Measurements from ENCODE around the gene KRTAP19-4. TPM values are rescaled to one million over a fixed set of nuclear protein-coding genes. Genes with fewer than 3 reads are reported as not detected.
"Not testable (repeated sequence)": the region's sequence is repeated elsewhere in the genome, so short reads cannot be mapped to it uniquely, and the experiment has no call there.

Gene KRTAP19-4, protein sequence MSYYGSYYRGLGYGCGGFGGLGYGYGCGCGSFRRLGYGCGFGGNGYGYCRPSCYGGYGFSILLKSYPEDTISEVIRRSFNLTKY
- not detected in 2 replicates for total RNA-seq (2012; rRNA removed)

DNA sequence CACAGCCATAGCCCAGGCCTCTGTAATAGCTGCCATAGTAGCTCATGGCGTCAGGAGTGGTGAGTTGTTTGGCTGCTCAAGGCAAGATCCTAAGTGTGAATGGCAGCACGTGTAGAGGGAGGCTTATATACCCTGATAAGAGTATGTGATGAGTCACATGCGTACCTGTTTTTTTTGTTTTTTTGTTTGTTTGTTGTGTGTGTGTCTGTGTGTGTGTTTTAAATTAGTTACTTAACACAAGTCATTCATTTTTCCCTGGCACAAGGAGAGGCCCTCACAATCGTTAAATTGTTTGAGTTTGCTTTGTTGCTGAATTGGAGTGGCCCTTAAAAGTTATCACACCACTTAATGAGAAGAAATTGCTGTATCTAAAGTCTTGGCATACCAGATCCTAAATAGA is at the start of gene KRTAP19-4:
Gene KRTAP19-4, minus strand, starts transcription at position 101 of the 400 bp plus-strand sequence. Its CDS starts 55 bp downstream, at position 46.
- no peak within 1 kb of the TSS for H3K4me2 ChIP-seq (ENCODE audit: low read length)
- H3K9me3 ChIP-seq (replicated peaks; ENCODE audit: low read length): peaks cover 4% of the 10 kb centered on the region
- H3K27me3 ChIP-seq (ENCODE audit: control insufficient read depth, insufficient read depth, low read length): no peaks in the 10 kb centered on the region
- H3K4me1 ChIP-seq (ENCODE audit: control insufficient read depth, insufficient read depth, low read length): no peaks in the 10 kb centered on the region
- H3K36me3 ChIP-seq (ENCODE audit: insufficient read depth, low read length): no peaks in the 10 kb centered on the region
- H3K9ac ChIP-seq (ENCODE audit: low read depth, low read length): no peak within 1 kb of the TSS
- H3K4me3 ChIP-seq (ENCODE audit: low read length): no peak within 1 kb of the TSS

DNA sequence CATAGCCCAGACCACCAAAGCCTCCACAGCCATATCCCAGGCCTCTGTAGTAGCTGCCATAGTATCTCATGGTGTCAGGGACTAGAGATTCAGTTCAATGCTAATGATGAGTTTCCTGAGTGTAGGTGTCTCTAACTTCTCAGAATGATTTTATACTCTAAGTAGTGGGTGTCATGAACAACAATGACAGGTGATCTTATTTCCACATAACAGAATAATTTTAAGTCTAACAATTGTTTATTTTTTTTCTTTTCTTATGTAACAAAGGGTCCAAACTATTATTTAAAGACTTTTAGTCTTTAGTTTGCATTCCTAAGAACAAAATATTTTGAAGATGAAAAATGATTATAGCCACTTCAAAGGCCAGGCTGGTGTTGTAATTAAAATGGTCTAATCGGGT is 44.8 kb upstream of the KRTAP19-4 start, which contains the start of gene KRTAP19-6:
Gene KRTAP19-6, minus strand, starts transcription at position 101 of the 400 bp plus-strand sequence. Its CDS starts 31 bp downstream, at position 70.
- no peaks in the 10 kb centered on the region for H3K4me1 ChIP-seq (ENCODE audit: control insufficient read depth, insufficient read depth, low read length)
- no peak within 1 kb of the TSS for H3K4me2 ChIP-seq (ENCODE audit: low read length)
- H3K9ac ChIP-seq (ENCODE audit: low read depth, low read length): no peak within 1 kb of the TSS
- H3K4me3 ChIP-seq (ENCODE audit: low read length): no peak within 1 kb of the TSS
- H3K9me3 ChIP-seq (replicated peaks; ENCODE audit: low read length): peaks cover 2% of the 10 kb centered on the region
- H3K27me3 ChIP-seq (ENCODE audit: control insufficient read depth, insufficient read depth, low read length): no peaks in the 10 kb centered on the region
- no peaks in the 10 kb centered on the region for H3K36me3 ChIP-seq (ENCODE audit: insufficient read depth, low read length)

DNA sequence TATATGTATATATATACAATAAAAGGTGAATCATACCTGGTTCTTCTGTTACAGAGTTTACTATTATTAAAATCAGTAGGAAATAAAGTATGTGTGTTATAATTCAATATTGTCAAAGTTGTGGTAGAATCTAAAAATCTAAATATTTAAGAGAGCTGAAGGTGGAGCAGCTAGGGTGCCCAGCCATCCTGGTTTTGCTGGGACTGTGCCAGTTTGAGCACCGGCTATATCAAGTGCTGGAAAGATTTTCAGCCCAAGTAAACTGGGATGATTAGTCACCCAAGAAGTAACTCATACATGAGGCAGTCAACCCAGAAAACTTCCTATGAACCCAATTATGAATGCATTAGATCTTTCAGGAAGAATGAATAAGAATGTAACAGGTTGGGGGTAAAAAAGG is 21.9 kb upstream of the KRTAP19-4 start:
- no peaks in the 10 kb centered on the region for H3K27me3 ChIP-seq (ENCODE audit: control insufficient read depth, insufficient read depth, low read length)
- no peak overlapping the region for H3K4me3 ChIP-seq (ENCODE audit: low read length)
- no peak overlapping the region for H3K9ac ChIP-seq (ENCODE audit: low read depth, low read length)
- no peaks in the 10 kb centered on the region for H3K9me3 ChIP-seq (replicated peaks; ENCODE audit: low read length)
- no peaks in the 10 kb centered on the region for H3K4me1 ChIP-seq (ENCODE audit: control insufficient read depth, insufficient read depth, low read length)
- H3K4me2 ChIP-seq (ENCODE audit: low read length): no peak overlapping the region
- H3K36me3 ChIP-seq (ENCODE audit: insufficient read depth, low read length): no peaks in the 10 kb centered on the region

DNA sequence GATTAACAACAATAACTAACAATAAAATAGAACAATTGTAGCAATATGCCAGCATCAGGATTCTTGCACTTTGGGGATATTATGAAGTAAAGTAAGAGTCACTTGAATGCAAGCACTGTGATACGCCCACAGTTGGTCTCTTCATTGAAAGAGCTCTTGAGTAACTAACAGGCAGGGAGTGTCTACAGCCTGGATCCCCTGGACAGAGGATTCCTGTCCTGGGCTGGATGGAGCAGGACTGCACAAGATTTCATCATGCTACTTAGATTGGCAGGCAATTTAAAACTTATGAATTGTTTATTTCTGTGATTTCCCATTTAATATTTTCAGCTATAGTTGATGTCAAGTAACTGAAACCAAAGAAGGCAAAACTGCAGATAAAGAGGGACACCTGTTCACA is 18.7 kb upstream of the KRTAP19-4 start:
- H3K4me3 ChIP-seq (ENCODE audit: low read length): no peak overlapping the region
- no peaks in the 10 kb centered on the region for H3K27me3 ChIP-seq (ENCODE audit: control insufficient read depth, insufficient read depth, low read length)
- H3K4me2 ChIP-seq (ENCODE audit: low read length): no peak overlapping the region
- no peaks in the 10 kb centered on the region for H3K4me1 ChIP-seq (ENCODE audit: control insufficient read depth, insufficient read depth, low read length)
- H3K9me3 ChIP-seq (replicated peaks; ENCODE audit: low read length): no peaks in the 10 kb centered on the region
- H3K36me3 ChIP-seq (ENCODE audit: insufficient read depth, low read length): no peaks in the 10 kb centered on the region
- H3K9ac ChIP-seq (ENCODE audit: low read depth, low read length): no peak overlapping the region

DNA sequence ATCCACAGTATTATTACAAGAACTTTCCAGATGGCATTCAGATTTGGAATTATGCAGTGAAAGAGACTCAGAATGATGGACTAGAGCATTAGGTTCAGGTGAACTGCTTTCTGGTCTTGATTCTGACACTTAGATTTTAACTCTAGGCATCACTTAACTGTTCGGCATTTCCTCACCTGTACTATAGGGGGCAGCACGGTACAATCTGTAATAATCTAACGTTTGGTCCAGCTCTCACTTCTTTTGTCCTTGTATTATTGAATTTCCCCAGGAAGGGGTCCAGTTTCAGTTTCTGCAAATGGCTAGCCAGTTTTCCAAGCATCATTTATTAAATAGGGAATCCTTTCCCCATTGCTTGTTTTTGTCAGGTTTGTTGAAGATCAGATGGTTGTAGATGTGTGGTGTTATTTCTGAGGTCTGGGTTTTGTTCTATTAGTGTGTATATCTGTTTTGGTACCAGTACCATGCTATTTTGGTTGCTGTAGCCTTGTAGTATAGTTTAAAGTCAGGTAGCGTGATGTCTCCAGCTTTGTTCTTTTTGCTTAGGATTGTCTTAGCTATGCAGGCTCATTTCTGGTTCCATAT is 8.7 kb upstream of the KRTAP19-4 start:
- not testable (repeated sequence) for H3K4me1 ChIP-seq (ENCODE audit: control insufficient read depth, insufficient read depth, low read length); H3K4me3 ChIP-seq (ENCODE audit: low read length); H3K36me3 ChIP-seq (ENCODE audit: insufficient read depth, low read length); H3K27me3 ChIP-seq (ENCODE audit: control insufficient read depth, insufficient read depth, low read length); H3K9me3 ChIP-seq (replicated peaks; ENCODE audit: low read length); H3K9ac ChIP-seq (ENCODE audit: low read depth, low read length); H3K4me2 ChIP-seq (ENCODE audit: low read length)

DNA sequence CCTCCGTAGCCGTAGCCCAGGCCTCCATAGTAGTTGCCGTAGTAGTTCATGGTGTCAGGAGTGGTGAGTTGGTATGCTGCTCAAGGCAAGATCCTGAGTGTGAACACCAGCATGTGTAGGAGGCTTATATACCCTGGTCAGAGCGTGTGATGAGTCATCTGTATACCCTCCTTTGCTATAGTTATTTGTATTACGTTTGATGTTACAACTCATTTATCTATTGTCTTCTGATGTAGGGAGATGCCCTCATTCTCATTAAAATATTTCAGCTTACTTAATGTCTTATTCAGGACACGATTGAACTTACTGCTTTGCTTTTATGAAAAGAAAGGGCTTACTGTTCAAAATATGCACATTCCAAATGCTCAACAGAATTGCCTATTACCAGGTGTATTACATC is 5.1 kb upstream of the KRTAP19-4 start, which contains the start of gene KRTAP19-5:
Gene KRTAP19-5, minus strand, starts transcription at position 101 of the 400 bp plus-strand sequence. Its CDS starts 51 bp downstream, at position 50.
- H3K9me3 ChIP-seq (replicated peaks; ENCODE audit: low read length): peaks cover 4% of the 10 kb centered on the region
- no peaks in the 10 kb centered on the region for H3K36me3 ChIP-seq (ENCODE audit: insufficient read depth, low read length)

DNA sequence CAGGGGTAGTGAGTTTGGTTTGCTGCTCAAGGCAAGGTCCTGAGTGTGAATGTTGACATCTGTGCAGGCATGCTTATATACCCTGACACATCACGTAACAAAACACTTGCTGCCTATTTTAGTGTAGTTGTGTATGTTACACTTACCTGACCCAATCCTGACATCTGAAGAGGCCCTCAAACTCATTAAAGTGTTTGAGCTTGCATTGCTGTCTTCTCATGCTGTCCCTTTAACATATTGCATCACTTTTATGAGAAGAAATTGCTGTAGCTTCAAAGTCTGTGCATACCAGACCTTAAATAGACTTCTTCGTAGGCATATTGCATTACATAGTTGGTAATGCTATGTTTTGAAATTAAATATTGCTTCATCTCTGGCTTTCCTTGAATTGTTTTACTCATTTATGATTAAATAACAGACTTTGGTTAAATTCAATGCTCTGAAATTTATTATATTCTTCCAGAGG is 5.0 kb downstream of the KRTAP19-4 start, which contains the start of gene KRTAP19-3:
Gene KRTAP19-3, minus strand, starts transcription at position 51 of the 466 bp plus-strand sequence. CDS start 56 bp downstream, outside the sequence.
- Histone ChIP-seq H3K9ac (ENCODE audit: low read depth, low read length) (no peak within 1 kb of the TSS), H3K27me3 (ENCODE audit: control insufficient read depth, insufficient read depth, low read length) (no peaks in the 10 kb centered on the region), H3K4me1 (ENCODE audit: control insufficient read depth, insufficient read depth, low read length) (no peaks in the 10 kb centered on the region), H3K36me3 (ENCODE audit: insufficient read depth, low read length) (no peaks in the 10 kb centered on the region), H3K9me3 (replicated peaks; ENCODE audit: low read length) (peaks cover 3% of the 10 kb centered on the region), H3K4me2 (ENCODE audit: low read length) (no peak within 1 kb of the TSS), H3K4me3 (ENCODE audit: low read length) (no peak within 1 kb of the TSS)

More for the DNA sequence above, 5.1 kb upstream of the KRTAP19-4 start, which contains the start of gene KRTAP19-5:
- Histone ChIP-seq H3K9ac (ENCODE audit: low read depth, low read length) (no peak within 1 kb of the TSS), H3K4me2 (ENCODE audit: low read length) (no peak within 1 kb of the TSS), H3K4me3 (ENCODE audit: low read length) (no peak within 1 kb of the TSS), H3K27me3 (ENCODE audit: control insufficient read depth, insufficient read depth, low read length) (no peaks in the 10 kb centered on the region), H3K4me1 (ENCODE audit: control insufficient read depth, insufficient read depth, low read length) (no peaks in the 10 kb centered on the region)

DNA sequence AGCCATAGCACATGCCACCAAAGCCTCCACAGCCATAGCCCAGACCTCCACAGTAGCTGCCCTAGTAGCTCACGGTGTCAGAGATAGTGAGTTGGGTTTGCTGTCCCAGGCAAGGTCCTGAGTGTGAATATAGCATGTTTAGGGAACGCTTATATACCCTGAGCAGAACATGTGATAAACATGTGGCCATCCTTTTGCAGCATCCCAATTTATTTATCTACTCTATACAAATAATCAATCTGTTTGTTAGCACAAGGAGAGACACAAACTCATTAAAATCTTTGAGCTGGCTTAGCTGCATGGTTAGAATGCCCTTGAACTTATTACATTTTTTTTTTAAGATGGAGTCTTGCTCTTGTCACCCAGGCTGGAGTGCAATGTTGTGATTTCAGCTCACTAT is 9.6 kb downstream of the KRTAP19-4 start, which contains the start of gene KRTAP19-2:
Gene KRTAP19-2, minus strand, starts transcription at position 101 of the 400 bp plus-strand sequence. Its CDS starts 88 bp downstream, at position 13.
- Histone ChIP-seq H3K4me2 (ENCODE audit: low read length) (no peak within 1 kb of the TSS), H3K9ac (ENCODE audit: low read depth, low read length) (no peak within 1 kb of the TSS), H3K4me3 (ENCODE audit: low read length) (no peak within 1 kb of the TSS), H3K27me3 (ENCODE audit: control insufficient read depth, insufficient read depth, low read length) (no peaks in the 10 kb centered on the region), H3K9me3 (replicated peaks; ENCODE audit: low read length) (peaks cover 3% of the 10 kb centered on the region), H3K4me1 (ENCODE audit: control insufficient read depth, insufficient read depth, low read length) (no peaks in the 10 kb centered on the region), H3K36me3 (ENCODE audit: insufficient read depth, low read length) (no peaks in the 10 kb centered on the region)

DNA sequence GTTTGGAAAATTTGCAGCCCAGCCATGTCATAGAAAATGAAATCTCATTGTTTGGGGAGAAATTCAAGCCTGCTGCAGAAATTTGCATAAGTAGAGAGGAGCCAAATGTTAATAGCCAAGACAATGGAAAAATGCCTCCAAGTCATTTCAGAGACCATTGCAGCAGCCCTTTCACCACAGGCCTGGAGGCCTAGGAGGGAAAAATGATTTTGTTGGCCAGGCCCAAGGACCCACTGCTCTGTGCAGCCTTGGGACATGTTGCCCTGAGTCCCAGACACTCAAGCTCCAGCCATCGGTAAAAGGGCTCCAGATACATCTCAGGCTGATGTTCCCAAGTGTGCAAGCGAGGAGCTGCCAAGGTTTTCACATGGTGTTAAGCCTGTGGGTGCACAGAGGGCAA is 10.8 kb downstream of the KRTAP19-4 start:
- H3K4me1 ChIP-seq (ENCODE audit: control insufficient read depth, insufficient read depth, low read length): no peaks in the 10 kb centered on the region
- no peaks in the 10 kb centered on the region for H3K27me3 ChIP-seq (ENCODE audit: control insufficient read depth, insufficient read depth, low read length)
- no peak overlapping the region for H3K4me3 ChIP-seq (ENCODE audit: low read length)
- no peaks in the 10 kb centered on the region for H3K9me3 ChIP-seq (replicated peaks; ENCODE audit: low read length)
- no peaks in the 10 kb centered on the region for H3K36me3 ChIP-seq (ENCODE audit: insufficient read depth, low read length)
- H3K4me2 ChIP-seq (ENCODE audit: low read length): no peak overlapping the region
- no peak overlapping the region for H3K9ac ChIP-seq (ENCODE audit: low read depth, low read length)

DNA sequence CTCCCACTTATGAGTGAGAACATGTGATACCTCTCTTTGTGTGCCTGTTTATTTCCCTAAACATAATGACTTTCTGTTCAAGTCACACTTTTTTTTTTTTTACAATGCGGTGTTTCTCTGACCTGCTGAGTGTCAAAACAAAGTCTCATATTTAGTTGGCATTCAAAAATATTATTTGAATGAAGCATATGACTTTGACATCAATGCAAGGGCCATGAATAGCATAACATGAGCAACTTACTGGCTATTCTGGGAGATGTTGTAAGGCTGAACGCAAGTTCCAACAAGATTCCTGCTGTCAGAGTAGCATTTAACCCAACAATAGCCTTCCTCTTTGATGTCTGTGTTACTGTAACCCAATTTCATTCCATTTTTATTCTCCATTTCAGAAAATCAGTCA is 14.8 kb downstream of the KRTAP19-4 start:
- no peak overlapping the region for H3K4me3 ChIP-seq (ENCODE audit: low read length)
- H3K4me1 ChIP-seq (ENCODE audit: control insufficient read depth, insufficient read depth, low read length): no peaks in the 10 kb centered on the region
- H3K27me3 ChIP-seq (ENCODE audit: control insufficient read depth, insufficient read depth, low read length): no peaks in the 10 kb centered on the region
- no peak overlapping the region for H3K9ac ChIP-seq (ENCODE audit: low read depth, low read length)
- H3K36me3 ChIP-seq (ENCODE audit: insufficient read depth, low read length): no peaks in the 10 kb centered on the region
- H3K9me3 ChIP-seq (replicated peaks; ENCODE audit: low read length): peaks cover 3% of the 10 kb centered on the region
- H3K4me2 ChIP-seq (ENCODE audit: low read length): no peak overlapping the region

DNA sequence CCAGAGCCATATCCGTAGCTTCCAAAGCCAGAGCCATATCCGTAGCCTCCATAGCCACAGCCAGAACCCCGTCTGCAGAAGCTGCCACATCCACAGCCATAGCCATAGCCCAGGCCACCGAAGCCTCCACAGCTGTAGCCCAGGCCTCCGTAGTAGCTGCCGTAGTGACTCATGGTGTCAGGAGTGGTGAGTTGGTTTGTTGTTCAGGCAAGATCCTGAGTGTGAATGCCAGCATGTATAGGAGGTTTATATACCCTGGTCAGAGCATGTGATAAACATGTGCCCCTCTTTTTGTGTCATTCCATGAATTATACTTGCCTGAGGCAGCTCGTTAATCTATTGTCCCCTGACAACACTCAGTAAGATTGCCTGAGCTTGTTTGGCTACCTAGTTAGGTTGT is 16.8 kb downstream of the KRTAP19-4 start, which contains the start of gene KRTAP19-1:
Gene KRTAP19-1, minus strand, starts transcription at position 223 of the 400 bp plus-strand sequence. Its CDS starts 50 bp downstream, at position 173.
- H3K9ac ChIP-seq (ENCODE audit: low read depth, low read length): no peak within 1 kb of the TSS
- H3K4me2 ChIP-seq (ENCODE audit: low read length): no peak within 1 kb of the TSS
- no peak within 1 kb of the TSS for H3K4me3 ChIP-seq (ENCODE audit: low read length)
- peaks cover 3% of the 10 kb centered on the region for H3K9me3 ChIP-seq (replicated peaks; ENCODE audit: low read length)
- no peaks in the 10 kb centered on the region for H3K27me3 ChIP-seq (ENCODE audit: control insufficient read depth, insufficient read depth, low read length)
- no peaks in the 10 kb centered on the region for H3K36me3 ChIP-seq (ENCODE audit: insufficient read depth, low read length)
- H3K4me1 ChIP-seq (ENCODE audit: control insufficient read depth, insufficient read depth, low read length): no peaks in the 10 kb centered on the region
